Ovary (tissue), 9 donors: Measurements from ENCODE around the gene KCNK4. TPM values are rescaled to one million over a fixed set of nuclear protein-coding genes. Genes with fewer than 3 reads are reported as not detected.
"Not testable (repeated sequence)": the region's sequence is repeated elsewhere in the genome, so short reads cannot be mapped to it uniquely, and the experiment has no call there.

ENCODE experiments used
- DNase-seq, 5 donors: peaks; one replicate each; pipeline ENCODE4 v3.0.0-alpha.2; 2019 to 2020
- H3K27ac ChIP-seq, 2 donors: fragments of 200-600 bp; one replicate each; pipeline versions ENCODE4 v1.5.1 to v1.8.0; 2019 to 2022
- H3K27me3 ChIP-seq: fragments of 200-600 bp; one replicate; pipeline ENCODE4 v1.8.0; 2022
- H3K36me3 ChIP-seq: fragments of 200-600 bp; sonication (generic); one replicate; pipeline ENCODE4 v1.5.1; 2019
- H3K4me1 ChIP-seq: one replicate; pipeline ENCODE4 v1.8.1; 2013; ENCODE audit warnings: mild to moderate bottlenecking, moderate library complexity; ENCODE audit not compliant: insufficient read depth
- H3K4me3 ChIP-seq: fragments of 200-600 bp; sonication (generic); one replicate; pipeline ENCODE4 v1.5.1; 2017
- H3K9me3 ChIP-seq, 2 donors: fragments of 200-600 bp in 1 of 2; sonication (generic) in 1 of 2; one replicate each; pipeline versions ENCODE4 v1.5.1 to v1.8.1; 2013 to 2019; ENCODE audit warnings: mild to moderate bottlenecking in 1 of 2, moderate library complexity in 1 of 2
- CTCF ChIP-seq, 3 donors: fragments of 450-650 bp in 2 of 3; fragments of 200-600 bp in 1 of 3; IDR thresholded peaks; one replicate each; pipeline versions ENCODE4 v1.5.1 to v1.8.0; 2016 to 2022; ENCODE audit warnings: antibody characterized with exemption in 3 of 3, mild to moderate bottlenecking in 1 of 3
- EP300 ChIP-seq: sonication (generic); formaldehyde crosslinking; IDR thresholded peaks from one replicate; pipeline ENCODE4 v1.6.1; 2017; ENCODE audit warnings: antibody characterized with exemption
- POLR2A ChIP-seq: fragments of 450-650 bp; IDR thresholded peaks from one replicate; pipeline ENCODE4 v1.6.1; 2017; ENCODE audit warnings: antibody characterized with exemption, mild to moderate bottlenecking, moderate library complexity
- WGBS, 3 donors: extraction: QIAGEN DNeasy Blood & Tissue Kit in 1 of 3; methylation state at CpG; one replicate each; pipeline versions ENCODE4 v1.1.5 to v1.1.7; 2013 to 2017; 5-methylcytosine and 5-hydroxymethylcytosine counted together
- intact Hi-C, 4 donors: fragments of 100-400 bp; cut with DNase I; formaldehyde crosslinking; loops; one replicate each; pipeline versions ENCODE4 v1.11.0 to v1.15.1; 2022 to 2023
- polyA plus RNA-seq, 2 donors: library from polyadenylated mRNA; stranded (reverse); fragments of 200-250 nt in 1 of 2; fragments of 350-450 nt in 1 of 2; fragmentation: Illumina TruSeq in 1 of 2; extraction: RNeasy Lipid Tissue Mini Kit (QIAGEN cat#74804) in 1 of 2; gene quantifications; one replicate each; pipeline ENCODE4 v1.2.3, GENCODE V29; 2013 to 2014
- total RNA-seq, 7 donors: library from RNA; depleted of rRNA in 2 of 7; stranded (reverse); fragments of >200 nt in 2 of 7; fragmentation: NEBNext Ultra II Directional in 3 of 7; extraction: Animal tissue kit (Norgen Biotek cat#: 25700) in 3 of 7; gene quantifications; one replicate each; pipeline versions ENCODE4 v1.1.0 to v1.2.4, GENCODE V29; 2016 to 2023
- donor health status: DM: no; HTN: no; CAD: no; lungs with moderate emphysema.
- donor health status: DM: no; HTN: no; CAD: no.
- donor health status: Bipolar disorder and iron deficiency.
- donor health status: DM: yes; HTN: yes; CAD: no.
- donor health status: DM: no; HTN: no; CAD: no.
- donor health status: DM: yes; HTN: yes; CAD: no.

Gene KCNK4
- total and polyA plus RNA-seq, 9 donors = not detected

GRCh38 chr11:64320556-64320955, 29.5 kb downstream of the KCNK4 start:
- Histone ChIP-seq H3K27me3 (no peaks in the 10 kb centered on the region), H3K4me3 (no peak overlapping the region), H3K9me3 (no peaks in the 10 kb centered on the region), H3K36me3 (no peaks in the 10 kb centered on the region), H3K4me1 (peaks cover 9% of the 10 kb centered on the region), H3K27ac (no peak overlapping the region)
- TF ChIP-seq EP300 (no peak), CTCF (IDR thresholded peaks at IDR 0.05) (no peak), POLR2A (no peak)
- DNase-seq = peak in 1 of 5 donors; percentile 32
- 90 to 93% (median 90%) methylated on average over 7 of the region's 7 CpGs for WGBS, 3 donors
- intact Hi-C loops = no loop called here

GRCh38 chr11:64321026-64321425, 29.9 kb downstream of the KCNK4 start:
- TF ChIP-seq POLR2A (no peak), EP300 (no peak), CTCF (IDR thresholded peaks at IDR 0.05) (no peak)

GRCh38 chr11:64321533-64321932, 30.4 kb downstream of the KCNK4 start:
- Histone ChIP-seq H3K27ac (no peak overlapping the region), H3K4me1 (peaks cover 9% of the 10 kb centered on the region), H3K36me3 (no peaks in the 10 kb centered on the region), H3K9me3 (no peaks in the 10 kb centered on the region), H3K4me3 (no peak overlapping the region), H3K27me3 (no peaks in the 10 kb centered on the region)
- TF ChIP-seq EP300 = no peak
- no peak for TF ChIP-seq CTCF (IDR thresholded peaks at IDR 0.05)
- TF ChIP-seq POLR2A = no peak
- 87 to 91% (median 91%) methylated on average over 5 of the region's 5 CpGs for WGBS, 3 donors
- intact Hi-C loops = no loop called here
- peak in 1 of 5 donors; percentile 30 for DNase-seq

More at GRCh38 chr11:64321026-64321425, 29.9 kb downstream of the KCNK4 start:
- no peaks in the 10 kb centered on the region for H3K27me3 ChIP-seq
- no peak overlapping the region for H3K4me3 ChIP-seq
- no peaks in the 10 kb centered on the region for H3K36me3 ChIP-seq
- intact Hi-C loops = no loop called here
- no peaks in the 10 kb centered on the region for H3K9me3 ChIP-seq
- no peak for DNase-seq
- no peak overlapping the region for H3K27ac ChIP-seq
- peaks cover 9% of the 10 kb centered on the region for H3K4me1 ChIP-seq
- WGBS, 3 donors = 60 to 68% (median 65%) methylated on average over 5 of the region's 5 CpGs

DNA sequence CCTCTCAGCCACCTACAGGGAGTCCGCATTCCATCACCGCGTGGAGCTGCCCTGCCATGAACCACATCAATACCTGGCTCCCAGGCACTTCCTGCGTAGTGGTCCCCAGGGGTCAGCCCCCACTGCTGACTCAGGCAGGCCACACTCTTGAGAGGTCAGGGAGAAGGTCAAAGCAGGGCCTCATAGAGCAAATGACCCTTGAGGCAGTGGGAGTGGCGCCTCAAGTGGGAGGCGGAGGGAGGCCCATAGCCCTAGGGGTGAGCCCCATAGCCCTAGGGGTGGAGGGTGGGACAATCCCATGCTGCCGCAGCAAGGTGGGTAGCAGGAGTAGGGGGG, 31.8 kb downstream of the KCNK4 start:
- Histone ChIP-seq H3K27me3 (no peaks in the 10 kb centered on the region), H3K4me3 (no peak overlapping the region), H3K27ac (no peak overlapping the region), H3K9me3 (no peaks in the 10 kb centered on the region), H3K4me1 (peaks cover 7% of the 10 kb centered on the region), H3K36me3 (no peaks in the 10 kb centered on the region)
- no peak for TF ChIP-seq POLR2A
- TF ChIP-seq EP300 = no peak
- no peak for TF ChIP-seq CTCF (IDR thresholded peaks at IDR 0.05)
- DNase-seq = peak in 1 of 5 donors; percentile 35
- WGBS, 3 donors = 73 to 81% (median 74%) methylated on average over 7 of the region's 7 CpGs
- intact Hi-C loops = no loop called here

DNA sequence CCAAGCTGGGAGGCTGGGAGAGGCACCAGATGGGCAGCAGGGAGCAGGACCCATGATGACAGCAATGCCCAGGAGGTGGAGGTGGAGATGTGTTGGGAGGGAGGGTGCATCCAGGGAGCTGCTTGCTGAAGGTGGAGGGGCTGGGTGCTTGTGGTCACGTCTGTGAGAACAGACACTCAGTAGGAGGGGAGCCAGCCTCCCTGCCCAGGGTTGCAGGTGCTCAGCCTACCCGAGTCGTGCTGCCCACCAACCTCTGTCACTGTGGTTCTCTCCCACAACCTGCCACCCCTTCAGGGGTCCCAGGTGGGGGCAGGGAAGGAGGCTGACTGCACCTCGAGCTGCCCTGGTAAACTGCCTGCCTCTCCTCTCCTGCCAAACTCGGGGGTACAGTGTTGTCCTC, 32.3 kb downstream of the KCNK4 start:
- WGBS, 3 donors = 51 to 64% (median 54%) methylated on average over 5 of the region's 5 CpGs
- DNase-seq = peak in 1 of 5 donors; percentile 31
- TF ChIP-seq POLR2A (no peak), EP300 (no peak), CTCF (IDR thresholded peaks at IDR 0.05) (no peak)
- intact Hi-C loops = no loop called here
- H3K4me3 ChIP-seq = no peak overlapping the region
- no peaks in the 10 kb centered on the region for H3K9me3 ChIP-seq
- no peaks in the 10 kb centered on the region for H3K36me3 ChIP-seq
- H3K4me1 ChIP-seq = peaks cover 7% of the 10 kb centered on the region
- no peak overlapping the region for H3K27ac ChIP-seq
- H3K27me3 ChIP-seq = no peaks in the 10 kb centered on the region

GRCh38 chr11:64323984-64324383, 32.9 kb downstream of the KCNK4 start:
- H3K36me3 ChIP-seq, DNase-seq, H3K4me1 ChIP-seq, H3K9me3 ChIP-seq, H3K27me3 ChIP-seq, H3K27ac ChIP-seq, H3K4me3 ChIP-seq, intact Hi-C loops: not testable (repeated sequence)
- 69 to 88% (median 73%) methylated on average over 4 of the region's 4 CpGs for WGBS, 3 donors
